Caco-2 (cell line): ENCODE results near the gene ZNF443. TPM values are rescaled to one million over a fixed set of nuclear protein-coding genes. Genes with fewer than 3 reads are reported as not detected.
"Not testable (repeated sequence)": the region's sequence is repeated elsewhere in the genome, so short reads cannot be mapped to it uniquely, and the experiment has no call there.

Source experiments
- BruUV-seq: library from RNA; stranded (reverse); fragments of 400-500 nt; replicated peaks from 2 replicates; lab custom pipeline; 2021; lab: Mats Ljungman, UMichigan
- CTCF ChIA-PET: fragments of 300-600 bp; sonication (Branson Sonifier 250); formaldehyde crosslinking; loops from one replicate; lab custom pipeline; 2022; ENCODE audit warnings: antibody characterized with exemption; lab: Charles Lee
- POLR2A ChIA-PET: fragments of 300-600 bp; sonication (Branson Sonifier 250); formaldehyde crosslinking; loops from one replicate; lab custom pipeline; 2022; ENCODE audit warnings: antibody characterized with exemption; lab: Charles Lee
- DNase-seq, 2 experiments: peaks; one replicate each; pipeline versions ENCODE4 v3.0.0 to v3.0.0-alpha.2; 2020 to 2022
- H3K27me3 ChIP-seq: replicated peaks from 2 replicates; pipeline ENCODE4 v1.6.0; 2011; ENCODE audit warnings: low read length; ENCODE audit not compliant: control insufficient read depth, insufficient read depth
- H3K36me3 ChIP-seq: 2 replicates; pipeline ENCODE4 v1.5.1; 2011; ENCODE audit warnings: low read length; ENCODE audit not compliant: control insufficient read depth, insufficient read depth
- H3K4me1 ChIP-seq: fragments of 250-450 bp; sonication (Bioruptor Pico); 2 replicates; pipeline ENCODE4 v1.5.1; 2020; ENCODE audit warnings: mild to moderate bottlenecking
- H3K4me3 ChIP-seq: 2 replicates; pipeline ENCODE4 v1.5.1; 2011; ENCODE audit warnings: low read depth, mild to moderate bottlenecking, control low read depth, low read length
- H3K9me3 ChIP-seq: fragments of 250-450 bp; sonication (Bioruptor Pico); 2 replicates; pipeline ENCODE4 v1.5.1; 2020; ENCODE audit warnings: mild to moderate bottlenecking, moderate library complexity
- H3K27ac Mint-ChIP-seq: one replicate; pipeline ENCODE4 v1.8.0; 2022; ENCODE audit warnings: mixed read lengths; ENCODE audit not compliant: unreplicated experiment
- H3K27me3 Mint-ChIP-seq: one replicate; pipeline ENCODE4 v1.8.0; 2022; ENCODE audit warnings: mixed read lengths; ENCODE audit not compliant: insufficient read depth, unreplicated experiment
- H3K36me3 Mint-ChIP-seq: one replicate; pipeline ENCODE4 v1.8.0; 2022; ENCODE audit warnings: mild to moderate bottlenecking, mixed read lengths; ENCODE audit not compliant: insufficient read depth, unreplicated experiment
- H3K4me1 Mint-ChIP-seq: one replicate; pipeline ENCODE4 v1.8.0; 2022; ENCODE audit warnings: low read depth, mixed read lengths; ENCODE audit not compliant: unreplicated experiment
- H3K4me3 Mint-ChIP-seq: one replicate; pipeline ENCODE4 v1.8.0; 2022; ENCODE audit warnings: mild to moderate bottlenecking, moderate library complexity, mixed read lengths; ENCODE audit not compliant: unreplicated experiment
- H3K9me3 Mint-ChIP-seq: one replicate; pipeline ENCODE4 v1.8.0; 2022; ENCODE audit warnings: mixed read lengths; ENCODE audit not compliant: unreplicated experiment
- intact Hi-C: fragments of 100-400 bp; cut with micrococcal nuclease; formaldehyde crosslinking; loops from one replicate; pipeline ENCODE4 v1.10.0; 2022; ENCODE audit not compliant: unreplicated experiment
- total RNA-seq: library from RNA; stranded (reverse); gene quantifications from 2 replicates; pipeline ENCODE4 v1.2.3, GENCODE V29; 2022
- TF ChIP-seq, protein P1 (sequence below), 2 experiments: fragments of 200-600 bp in 1 of 2; IDR thresholded peaks; 1 replicate in 1 of 2; 2 replicates in 1 of 2; pipeline versions ENCODE4 v1.5.1 to v1.8.0; 2011 to 2022; ENCODE audit warnings: antibody characterized with exemption in 1 of 2, control low read depth in 1 of 2, inconsistent platforms in 1 of 2, low read depth in 1 of 2, low read length in 1 of 2, mild to moderate bottlenecking in 1 of 2, moderate library complexity in 1 of 2; ENCODE audit not compliant: insufficient read depth in 1 of 2, severe bottlenecking in 1 of 2, unreplicated experiment in 1 of 2

The ZNF443 gene
- total RNA-seq, 1 experiment from 2014 or later, result 5.1 TPM

DNA sequence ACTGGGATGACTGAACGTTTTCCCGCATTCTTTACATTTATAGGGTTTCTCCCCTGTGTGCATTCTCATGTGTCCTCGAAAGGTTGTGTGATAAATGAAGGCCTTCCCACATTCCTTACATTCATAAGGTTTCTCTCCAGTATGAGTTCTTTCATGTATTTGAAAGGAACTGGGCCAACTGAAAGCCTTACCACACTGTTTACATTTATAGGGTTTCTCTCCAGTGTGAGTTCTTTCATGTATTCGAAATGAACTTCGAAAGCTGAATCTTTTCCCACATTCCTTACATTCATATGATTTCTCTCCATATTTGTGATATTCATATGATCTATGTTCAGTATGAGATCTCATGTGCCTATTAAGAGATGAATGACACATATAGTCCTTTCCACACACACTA, 24.4 kb upstream of the ZNF443 start:
- Mint-ChIP-seq H3K4me1 (no peaks in the 10 kb centered on the region), H3K9me3 (peaks cover 20% of the 10 kb centered on the region), H3K27ac (no peak overlapping the region), H3K36me3 (peaks cover 12% of the 10 kb centered on the region), H3K4me3 (no peak overlapping the region), H3K27me3 (no peaks in the 10 kb centered on the region)
- no TSS peak for BruUV-seq
- TF ChIP-seq, protein P1, sequence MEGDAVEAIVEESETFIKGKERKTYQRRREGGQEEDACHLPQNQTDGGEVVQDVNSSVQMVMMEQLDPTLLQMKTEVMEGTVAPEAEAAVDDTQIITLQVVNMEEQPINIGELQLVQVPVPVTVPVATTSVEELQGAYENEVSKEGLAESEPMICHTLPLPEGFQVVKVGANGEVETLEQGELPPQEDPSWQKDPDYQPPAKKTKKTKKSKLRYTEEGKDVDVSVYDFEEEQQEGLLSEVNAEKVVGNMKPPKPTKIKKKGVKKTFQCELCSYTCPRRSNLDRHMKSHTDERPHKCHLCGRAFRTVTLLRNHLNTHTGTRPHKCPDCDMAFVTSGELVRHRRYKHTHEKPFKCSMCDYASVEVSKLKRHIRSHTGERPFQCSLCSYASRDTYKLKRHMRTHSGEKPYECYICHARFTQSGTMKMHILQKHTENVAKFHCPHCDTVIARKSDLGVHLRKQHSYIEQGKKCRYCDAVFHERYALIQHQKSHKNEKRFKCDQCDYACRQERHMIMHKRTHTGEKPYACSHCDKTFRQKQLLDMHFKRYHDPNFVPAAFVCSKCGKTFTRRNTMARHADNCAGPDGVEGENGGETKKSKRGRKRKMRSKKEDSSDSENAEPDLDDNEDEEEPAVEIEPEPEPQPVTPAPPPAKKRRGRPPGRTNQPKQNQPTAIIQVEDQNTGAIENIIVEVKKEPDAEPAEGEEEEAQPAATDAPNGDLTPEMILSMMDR (IDR thresholded peaks at IDR 0.05; ENCODE audit: insufficient read depth in 1 of 2, low read depth in 1 of 2, low read length in 1 of 2, severe bottlenecking in 1 of 2, unreplicated experiment in 1 of 2), result no peak
- no peak overlapping the region for H3K4me3 ChIP-seq
- ChIA-PET POLR2A (no interaction called here), CTCF (no interaction called here)
- intact Hi-C loops, result no loop called here
- H3K4me1 ChIP-seq, result no peaks in the 10 kb centered on the region
- no peaks in the 10 kb centered on the region for H3K27me3 ChIP-seq
- peaks cover 31% of the 10 kb centered on the region for H3K9me3 ChIP-seq
- H3K36me3 ChIP-seq, result no peaks in the 10 kb centered on the region
- DNase-seq, result no peak

GRCh38 chr19:12464769-12465168, 23.9 kb upstream of the ZNF443 start:
- no TSS peak for BruUV-seq
- intact Hi-C loops, result no loop called here

GRCh38 chr19:12464139-12464538, 23.3 kb upstream of the ZNF443 start:
- CTCF ChIA-PET, H3K27me3 ChIP-seq, BruUV-seq, H3K27me3 Mint-ChIP-seq, intact Hi-C loops, H3K4me1 ChIP-seq, H3K27ac Mint-ChIP-seq, H3K4me1 Mint-ChIP-seq, H3K36me3 ChIP-seq, DNase-seq, H3K4me3 ChIP-seq, POLR2A ChIA-PET, H3K4me3 Mint-ChIP-seq: not testable (repeated sequence)
- peaks cover 32% of the 10 kb centered on the region for H3K9me3 ChIP-seq
- H3K9me3 Mint-ChIP-seq, result peaks cover 20% of the 10 kb centered on the region
- H3K36me3 Mint-ChIP-seq, result peaks cover 12% of the 10 kb centered on the region

More at GRCh38 chr19:12464769-12465168, 23.9 kb upstream of the ZNF443 start:
- no peaks in the 10 kb centered on the region for H3K27me3 ChIP-seq
- TF ChIP-seq, protein P1 (IDR thresholded peaks at IDR 0.05; ENCODE audit: insufficient read depth in 1 of 2, low read depth in 1 of 2, low read length in 1 of 2, severe bottlenecking in 1 of 2, unreplicated experiment in 1 of 2), result no peak
- no peaks in the 10 kb centered on the region for H3K27me3 Mint-ChIP-seq
- no peak for DNase-seq
- no peaks in the 10 kb centered on the region for H3K4me1 Mint-ChIP-seq
- H3K9me3 ChIP-seq, result peaks cover 32% of the 10 kb centered on the region
- H3K4me3 Mint-ChIP-seq, result no peak overlapping the region
- ChIA-PET CTCF (no interaction called here), POLR2A (no interaction called here)
- H3K36me3 Mint-ChIP-seq, result peaks cover 12% of the 10 kb centered on the region
- H3K9me3 Mint-ChIP-seq, result peaks cover 20% of the 10 kb centered on the region
- no peak overlapping the region for H3K4me3 ChIP-seq
- H3K4me1 ChIP-seq, result no peaks in the 10 kb centered on the region
- H3K27ac Mint-ChIP-seq, result no peak overlapping the region
- no peaks in the 10 kb centered on the region for H3K36me3 ChIP-seq

DNA sequence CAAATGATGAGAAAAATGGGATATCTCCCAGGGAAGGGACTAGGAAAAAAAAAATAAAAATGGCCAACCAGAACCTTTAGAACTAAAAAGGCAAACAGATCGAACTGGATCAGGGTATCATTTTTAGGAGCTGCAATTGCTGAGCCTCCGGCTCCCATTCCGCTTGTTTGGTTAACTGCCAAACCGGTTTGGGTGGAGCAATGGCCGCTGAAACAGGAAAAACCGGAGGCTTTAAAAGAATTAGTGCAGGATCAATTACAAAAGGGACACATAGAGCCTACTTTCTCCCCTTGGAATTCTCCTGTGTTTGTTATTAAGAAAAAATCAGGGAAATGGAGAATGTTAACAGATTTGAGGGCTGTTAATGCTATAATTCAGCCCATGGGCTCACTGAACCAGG, 12.7 kb upstream of the ZNF443 start:
- Histone ChIP-seq H3K27me3 (no peaks in the 10 kb centered on the region), H3K4me3 (no peak overlapping the region), H3K9me3 (no peaks in the 10 kb centered on the region), H3K4me1 (no peaks in the 10 kb centered on the region), H3K36me3 (no peaks in the 10 kb centered on the region)
- Mint-ChIP-seq H3K9me3 (peaks cover 38% of the 10 kb centered on the region), H3K4me3 (no peak overlapping the region), H3K27me3 (no peaks in the 10 kb centered on the region), H3K27ac (no peak overlapping the region), H3K4me1 (peaks cover 5% of the 10 kb centered on the region), H3K36me3 (no peaks in the 10 kb centered on the region)
- ChIA-PET POLR2A (no interaction called here), CTCF (no interaction called here)
- TF ChIP-seq, protein P1 (IDR thresholded peaks at IDR 0.05; ENCODE audit: insufficient read depth in 1 of 2, low read depth in 1 of 2, low read length in 1 of 2, severe bottlenecking in 1 of 2, unreplicated experiment in 1 of 2), result no peak
- intact Hi-C loops, result no loop called here
- BruUV-seq, result no TSS peak
- DNase-seq, result peak in 1 of 2 experiments; percentile 32
